Fibroblast of mammary gland (primary cell): ENCODE results near the gene GRID2.

Experiments used
- DNase-seq: peaks from one replicate; pipeline ENCODE4 v3.0.0-alpha.2; 2010; ENCODE audit warnings: low read depth
- H3K4me3 ChIP-seq: 2 replicates; pipeline ENCODE4 v1.5.1; 2011; ENCODE audit warnings: low read depth, mild to moderate bottlenecking, low read length, moderate library complexity; ENCODE audit not compliant: control insufficient read depth
- CTCF ChIP-seq: conservative IDR thresholded peaks from 2 replicates; pipeline ENCODE4 v1.5.1; 2011; ENCODE audit warnings: low read depth, low read length, inconsistent platforms; ENCODE audit not compliant: control insufficient read depth, insufficient read depth

GRID2 gene

GRCh38 chr4:92334716-92335350 lies 31.1 kb downstream of the GRID2 start:
- no peak for DNase-seq

GRCh38 chr4:92339676-92340075 lies 35.9 kb downstream of the GRID2 start:
- DNase-seq: no peak
- no peak overlapping the region for H3K4me3 ChIP-seq

More at GRCh38 chr4:92334716-92335350, 31.1 kb downstream of the GRID2 start:
- no peak overlapping the region for H3K4me3 ChIP-seq
- TF ChIP-seq CTCF: no peak

GRCh38 chr4:92344216-92344615 lies 40.5 kb downstream of the GRID2 start:
- no peak for DNase-seq
- no peak overlapping the region for H3K4me3 ChIP-seq
- TF ChIP-seq CTCF: no peak

More at GRCh38 chr4:92339676-92340075, 35.9 kb downstream of the GRID2 start:
- no peak for TF ChIP-seq CTCF

GRCh38 chr4:92346289-92346688 lies 42.5 kb downstream of the GRID2 start:
- TF ChIP-seq CTCF: no peak
- DNase-seq: no peak

GRCh38 chr4:92357966-92358365 lies 54.2 kb downstream of the GRID2 start:
- no peak for TF ChIP-seq CTCF
- no peak overlapping the region for H3K4me3 ChIP-seq
- no peak for DNase-seq

More at GRCh38 chr4:92346289-92346688, 42.5 kb downstream of the GRID2 start:
- H3K4me3 ChIP-seq: no peak overlapping the region

GRCh38 chr4:92359491-92359890 lies 55.7 kb downstream of the GRID2 start:
- no peak for TF ChIP-seq CTCF
- DNase-seq: no peak
- H3K4me3 ChIP-seq: no peak overlapping the region
